Right lobe of liver (tissue), 4 donors: ENCODE data around the gene SMIM35.

Source experiments
- CTCF ChIP-seq, 4 donors: fragments of 200-600 bp in 3 of 4; fragments of 450-650 bp in 1 of 4; IDR thresholded peaks; one replicate each; pipeline versions ENCODE4 v1.5.1 to v1.8.0; 2016 to 2022; ENCODE audit warnings: antibody characterized with exemption in 4 of 4, mild to moderate bottlenecking in 2 of 4
- POLR2A ChIP-seq: fragments of 450-650 bp; IDR thresholded peaks from one replicate; pipeline ENCODE4 v1.6.1; 2017; ENCODE audit warnings: antibody characterized with exemption, mild to moderate bottlenecking
- donor health status: DM: no; HTN: no; CAD: no.
- donor health status: DM: no; HTN: no; CAD: no.
- donor health status: DM: no; HTN: yes; CAD: no.

DNA sequence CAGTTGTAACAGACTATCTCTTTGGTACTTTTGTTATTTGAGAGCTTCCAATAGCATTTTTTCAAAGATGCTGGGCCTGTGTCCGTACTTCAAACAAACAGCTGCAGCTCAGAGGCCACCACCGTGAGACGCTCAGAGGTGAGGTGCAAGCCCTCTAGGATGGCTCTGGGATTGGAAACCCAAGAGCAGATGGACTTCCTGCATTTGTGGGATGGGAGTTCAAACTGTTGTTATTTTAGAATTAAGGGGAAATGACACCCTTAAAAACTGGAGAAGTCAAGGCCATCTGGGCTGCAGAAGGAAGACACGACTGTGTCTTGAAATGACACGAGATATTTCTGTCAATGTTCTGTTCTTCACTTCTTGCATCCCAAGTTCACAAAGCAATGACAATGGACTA is 109.7 kb downstream of the SMIM35 start:
- no peak for TF ChIP-seq CTCF (IDR thresholded peaks at IDR 0.05)
- no peak for TF ChIP-seq POLR2A
